A549 (cell line): Measurements from ENCODE around the gene AK8. TPM values are rescaled to one million over a fixed set of nuclear protein-coding genes. Genes with fewer than 3 reads are reported as not detected.

ENCODE experiments used
- ATAC-seq, 2 experiments: fragments of 200-7000 bp in 1 of 2; fragments of >200 bp in 1 of 2; cut with Nextera tagmentation in 1 of 2; cut with Tn5 transposase in 1 of 2; 3 replicates each; pipeline versions ENCODE4 v1.8.0 to v1.9.1; 2018 to 2020; ENCODE audit warnings: mild to moderate bottlenecking in 1 of 2, moderate library complexity in 1 of 2
- CTCF ChIA-PET: fragments of 300-600 bp; sonication (Branson Sonifier 250); formaldehyde crosslinking; extraction: SDS; loops from one replicate; lab custom pipeline; 2021; ENCODE audit warnings: antibody characterized with exemption, inconsistent platforms; lab: Yijun Ruan, JAX
- POLR2A ChIA-PET: fragments of 350-600 bp; formaldehyde crosslinking; extraction: SDS; loops from one replicate; lab custom pipeline; 2021; ENCODE audit warnings: antibody characterized with exemption, inconsistent platforms; lab: Yijun Ruan, JAX
- DNase-seq, 2 experiments: peaks; one replicate each; pipeline versions ENCODE4 v3.0.0 to v3.0.0-alpha.2; 2011 to 2016; ENCODE audit warnings: low read depth in 1 of 2, low spot score in 1 of 2
- FAIRE-seq: peaks from 2 replicates; lab custom pipeline; 2011; peaks lifted over from hg19 to GRCh38; lab: Jason Lieb, UNC
- H3K27ac ChIP-seq, 2 experiments: fragments of >200 bp; sonication (Bioruptor Twin); formaldehyde crosslinking; 3 replicates each; pipeline ENCODE4 v1.5.1; 2016 to 2017
- H3K4me1 ChIP-seq: fragments of >200 bp; sonication (Bioruptor Twin); formaldehyde crosslinking; 3 replicates; pipeline ENCODE4 v1.6.1; 2016
- H3K4me2 ChIP-seq: fragments of >200 bp; sonication (Bioruptor Twin); formaldehyde crosslinking; 3 replicates; pipeline ENCODE4 v1.6.1; 2016
- H3K4me3 ChIP-seq: fragments of >200 bp; sonication (Bioruptor Twin); formaldehyde crosslinking; 3 replicates; pipeline ENCODE4 v1.5.1; 2016
- H3K9me3 ChIP-seq: fragments of >200 bp; sonication (Bioruptor Twin); formaldehyde crosslinking; 3 replicates; pipeline ENCODE4 v1.6.1; 2016
- CBX2 ChIP-seq: fragments of 200-600 bp; sonication (generic); IDR thresholded peaks from 2 replicates; pipeline ENCODE4 v1.6.1; 2016; ENCODE audit warnings: low read depth, mild to moderate bottlenecking, borderline replicate concordance
- CBX8 ChIP-seq: fragments of 200-600 bp; sonication (generic); IDR thresholded peaks from 2 replicates; pipeline ENCODE4 v1.6.1; 2016
- CHD2 ChIP-seq: fragments of 150-350 bp; IDR thresholded peaks from 2 replicates; pipeline ENCODE4 v1.6.1; 2014; ENCODE audit warnings: low read length; ENCODE audit not compliant: partially characterized antibody
- CHD4 ChIP-seq: fragments of 200-600 bp; sonication (generic); IDR thresholded peaks from 2 replicates; pipeline ENCODE4 v1.6.1; 2016; ENCODE audit warnings: antibody characterized with exemption, mild to moderate bottlenecking, borderline replicate concordance
- FOXS1 ChIP-seq: fragments of 250-450 bp; sonication (Bioruptor Pico); IDR thresholded peaks from 2 replicates; pipeline ENCODE4 v1.5.0; 2020; ENCODE audit warnings: mild to moderate bottlenecking, moderate library complexity
- HDAC2 ChIP-seq: fragments of 200-600 bp; sonication (generic); IDR thresholded peaks from 2 replicates; pipeline ENCODE4 v1.6.1; 2016
- HOXB5 ChIP-seq: fragments of 250-450 bp; sonication (Bioruptor Pico); IDR thresholded peaks from 2 replicates; pipeline ENCODE4 v1.5.0; 2020; ENCODE audit warnings: mild to moderate bottlenecking, moderate library complexity
- JUNB ChIP-seq: fragments of >200 bp; sonication (Bioruptor Twin); formaldehyde crosslinking; IDR thresholded peaks from 2 replicates; pipeline ENCODE4 v1.6.1; 2016
- KDM1A ChIP-seq: fragments of 200-600 bp; sonication (generic); IDR thresholded peaks from 2 replicates; pipeline ENCODE4 v1.6.1; 2016; ENCODE audit warnings: low read depth, mild to moderate bottlenecking
- KDM5A ChIP-seq: fragments of 200-600 bp; sonication (generic); IDR thresholded peaks from 2 replicates; pipeline ENCODE4 v1.6.1; 2016; ENCODE audit warnings: antibody characterized with exemption, mild to moderate bottlenecking
- MAZ ChIP-seq: fragments of 150-350 bp; IDR thresholded peaks from 2 replicates; pipeline ENCODE4 v1.6.1; 2014; ENCODE audit warnings: antibody characterized with exemption, low read depth, low read length, borderline replicate concordance
- MYC ChIP-seq: IDR thresholded peaks from 2 replicates; pipeline ENCODE4 v1.6.1; 2012; ENCODE audit warnings: mild to moderate bottlenecking, inconsistent platforms, low read length, improper control_type of control experiment, borderline replicate concordance
- POLR2A ChIP-seq: IDR thresholded peaks from 2 replicates; pipeline ENCODE4 v1.6.1; 2012; ENCODE audit warnings: mild to moderate bottlenecking, low read length
- POLR2AphosphoS2 ChIP-seq: conservative IDR thresholded peaks from 2 replicates; pipeline ENCODE4 v1.6.1; 2012; ENCODE audit warnings: low read length, improper control_type of control experiment, inconsistent platforms
- RCOR1 ChIP-seq: fragments of 150-350 bp; IDR thresholded peaks from 2 replicates; pipeline ENCODE4 v1.6.1; 2014; ENCODE audit warnings: antibody characterized with exemption, low read length, low read depth
- SMC3 ChIP-seq: fragments of >200 bp; sonication (Bioruptor Twin); formaldehyde crosslinking; IDR thresholded peaks from 3 replicates; pipeline ENCODE4 v1.6.1; 2018; ENCODE audit warnings: inconsistent platforms
- SREBF2 ChIP-seq: fragments of 450-650 bp; IDR thresholded peaks from 2 replicates; pipeline ENCODE4 v1.6.1; 2014; ENCODE audit warnings: mild to moderate bottlenecking, moderate library complexity
- TFCP2L1 ChIP-seq: fragments of 250-450 bp; sonication (Bioruptor Pico); IDR thresholded peaks from 2 replicates; pipeline ENCODE4 v1.5.0; 2021; ENCODE audit warnings: mild to moderate bottlenecking
- ZFP36 ChIP-seq: fragments of 450-650 bp; IDR thresholded peaks from 2 replicates; pipeline ENCODE4 v1.6.1; 2014; ENCODE audit warnings: borderline replicate concordance; ENCODE audit not compliant: partially characterized antibody
- WGBS: methylation state at CpG from one replicate; pipeline ENCODE4 v1.1.6; 2017; ENCODE audit errors: missing lambda C conversion rate; 5-methylcytosine and 5-hydroxymethylcytosine counted together
- polyA plus RNA-seq, 4 experiments: library from polyadenylated mRNA; depleted of rRNA in 3 of 4; stranded (reverse); fragments of >200 nt; fragmentation: RNase III in 1 of 4; extraction: RNeasy Plus Mini Kit Qiagen cat#74134 plus additional on column Dnase treatment in 1 of 4; gene quantifications; 2 replicates in 3 of 4; 3 replicates in 1 of 4; pipeline ENCODE4 v1.2.3, GENCODE V29; 2011 to 2017
- TF ChIP-seq, protein P1 (sequence below): IDR thresholded peaks from 2 replicates; pipeline ENCODE4 v1.6.1; 2012
- TF ChIP-seq, protein P2 (sequence below): fragments of >200 bp; sonication (Bioruptor Twin); formaldehyde crosslinking; IDR thresholded peaks from 3 replicates; pipeline ENCODE4 v1.6.1; 2016
- TF ChIP-seq, protein P3 (sequence below): IDR thresholded peaks from 2 replicates; pipeline ENCODE4 v1.6.1; 2012; ENCODE audit warnings: low read depth, borderline replicate concordance

Gene AK8
- polyA plus RNA-seq, 2 of the 4 experiments (the other 2 are of a cell fraction): 0.61 to 0.63 TPM

DNA sequence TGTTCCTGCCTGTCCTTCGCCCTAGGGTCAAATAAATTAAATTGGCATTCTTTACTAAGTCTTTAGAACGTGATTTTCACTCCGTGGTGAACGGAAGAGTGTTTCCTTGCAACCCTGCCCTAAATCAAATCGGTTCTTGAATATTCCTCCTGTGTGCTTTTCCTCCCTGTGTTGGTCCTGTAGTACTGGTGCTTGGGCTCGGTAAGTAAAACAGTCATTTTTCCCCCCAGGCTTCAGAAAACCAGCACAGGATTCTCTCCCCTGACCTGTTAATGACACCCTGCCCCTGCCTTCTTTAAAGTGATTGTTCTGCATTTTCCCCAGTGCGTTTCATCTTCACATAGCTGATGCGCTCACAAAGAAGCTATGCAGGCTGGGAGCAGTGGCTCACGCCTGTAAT is 96.0 kb downstream of the AK8 start (continued):
- no peak for TF ChIP-seq CHD2
- no peak for TF ChIP-seq KDM1A
- no peak for TF ChIP-seq HOXB5 (CRISPR knock-in tag)
- TF ChIP-seq POLR2A: no peak

DNA sequence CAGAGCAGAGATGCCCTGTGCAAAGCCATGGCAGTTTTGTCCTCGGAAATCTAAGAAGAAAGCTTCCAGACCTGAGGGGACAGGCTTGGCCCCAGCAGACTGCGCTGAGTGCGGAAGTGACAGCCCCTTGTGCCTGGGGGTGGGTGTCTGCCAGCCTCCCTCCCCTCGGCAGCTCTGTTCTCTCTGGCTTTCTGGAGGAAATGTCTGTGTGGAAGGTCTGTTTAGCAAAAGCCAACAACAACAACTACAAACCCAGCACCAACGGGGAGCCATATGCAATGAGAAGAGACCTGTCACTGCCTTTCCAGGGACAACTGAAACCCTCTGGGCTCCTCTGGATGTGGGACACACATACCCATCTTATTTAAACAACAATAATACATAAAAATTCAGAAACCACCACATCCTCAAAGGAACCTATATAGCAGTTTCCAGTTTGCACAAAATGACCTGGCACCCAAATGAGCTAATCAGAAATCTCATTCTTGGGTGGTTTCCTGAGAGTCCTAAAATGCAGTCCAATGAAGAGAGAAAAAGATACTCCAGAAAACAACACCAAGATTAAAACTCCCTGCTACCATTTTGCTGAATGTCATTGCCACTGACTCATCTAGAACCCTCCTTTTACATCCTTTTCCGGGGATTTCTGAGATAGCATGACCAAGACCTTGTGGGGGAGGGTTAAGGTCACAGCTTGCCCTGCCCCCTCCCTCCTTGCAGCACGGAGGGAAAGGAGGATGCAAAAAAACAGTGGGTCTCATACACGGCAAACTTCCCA is 97.7 kb downstream of the AK8 start:
- Histone ChIP-seq H3K9me3 (no peaks in the 10 kb centered on the region; the same call in 2 of the 3 replicates), H3K4me3 (no peak overlapping the region), H3K4me1 (no peaks in the 10 kb centered on the region), H3K4me2 (no peak overlapping the region), H3K27ac (no peak overlapping the region)
- TF ChIP-seq SMC3 (no peak), JUNB (no peak), CHD2 (no peak), POLR2AphosphoS2 (no peak), FOXS1 (CRISPR knock-in tag) (no peak)
- ChIA-PET CTCF (interaction anchor here (1.1 to 1.4 kb wide), 4 partner anchors 9 to 273 kb away, joined by 3 to 4 read pairs (median 3); no protein-coding TSS in a partner anchor), POLR2A (no interaction called here)
- DNase-seq (no peak), FAIRE-seq (no peak), ATAC-seq (no peak)
- WGBS: 49% methylated on average over 8 of the region's 8 CpGs

DNA sequence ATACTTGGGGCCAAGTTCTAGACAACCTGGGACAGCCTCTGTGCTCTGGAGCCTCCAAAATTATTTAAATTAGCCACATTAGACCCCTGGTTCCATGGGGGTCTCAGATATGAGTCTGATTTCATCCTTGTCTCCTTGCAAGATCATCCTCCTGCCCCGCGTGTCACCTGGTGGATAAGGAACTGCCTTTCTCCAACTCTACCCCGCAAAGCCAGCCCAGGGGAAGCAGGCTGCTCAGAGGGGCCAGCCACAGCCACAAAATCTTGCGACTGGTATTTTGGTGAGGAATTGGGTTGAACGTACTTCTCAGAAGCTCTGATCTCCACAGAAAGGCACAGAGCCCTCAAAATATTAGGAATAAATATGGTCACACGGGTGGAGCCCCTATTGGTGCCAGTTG is 101.2 kb downstream of the AK8 start:
- Histone ChIP-seq H3K9me3 (no peaks in the 10 kb centered on the region; the same call in 2 of the 3 replicates), H3K4me2 (no peak overlapping the region), H3K4me1 (no peaks in the 10 kb centered on the region), H3K4me3 (no peak overlapping the region)
- ATAC-seq: no peak
- FAIRE-seq: no peak
- TF ChIP-seq HDAC2 (no peak), ZFP36 (no peak), CBX8 (no peak), CBX2 (no peak), KDM1A (no peak), FOXS1 (CRISPR knock-in tag) (no peak), SREBF2 (no peak), KDM5A (no peak), MYC (no peak), HOXB5 (CRISPR knock-in tag) (no peak), POLR2A (no peak), RCOR1 (no peak), CHD4 (no peak), TFCP2L1 (CRISPR knock-in tag) (no peak), MAZ (no peak)
- TF ChIP-seq, protein P1, sequence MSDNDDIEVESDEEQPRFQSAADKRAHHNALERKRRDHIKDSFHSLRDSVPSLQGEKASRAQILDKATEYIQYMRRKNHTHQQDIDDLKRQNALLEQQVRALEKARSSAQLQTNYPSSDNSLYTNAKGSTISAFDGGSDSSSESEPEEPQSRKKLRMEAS: no peak
- TF ChIP-seq, protein P2, sequence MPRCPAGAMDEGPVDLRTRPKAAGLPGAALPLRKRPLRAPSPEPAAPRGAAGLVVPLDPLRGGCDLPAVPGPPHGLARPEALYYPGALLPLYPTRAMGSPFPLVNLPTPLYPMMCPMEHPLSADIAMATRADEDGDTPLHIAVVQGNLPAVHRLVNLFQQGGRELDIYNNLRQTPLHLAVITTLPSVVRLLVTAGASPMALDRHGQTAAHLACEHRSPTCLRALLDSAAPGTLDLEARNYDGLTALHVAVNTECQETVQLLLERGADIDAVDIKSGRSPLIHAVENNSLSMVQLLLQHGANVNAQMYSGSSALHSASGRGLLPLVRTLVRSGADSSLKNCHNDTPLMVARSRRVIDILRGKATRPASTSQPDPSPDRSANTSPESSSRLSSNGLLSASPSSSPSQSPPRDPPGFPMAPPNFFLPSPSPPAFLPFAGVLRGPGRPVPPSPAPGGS: no peak
- TF ChIP-seq, protein P3, sequence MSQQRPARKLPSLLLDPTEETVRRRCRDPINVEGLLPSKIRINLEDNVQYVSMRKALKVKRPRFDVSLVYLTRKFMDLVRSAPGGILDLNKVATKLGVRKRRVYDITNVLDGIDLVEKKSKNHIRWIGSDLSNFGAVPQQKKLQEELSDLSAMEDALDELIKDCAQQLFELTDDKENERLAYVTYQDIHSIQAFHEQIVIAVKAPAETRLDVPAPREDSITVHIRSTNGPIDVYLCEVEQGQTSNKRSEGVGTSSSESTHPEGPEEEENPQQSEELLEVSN: no peak
- TF ChIP-seq, all 56 proteins: peak for 0
- WGBS: 75% methylated on average over 6 of the region's 6 CpGs
- ChIA-PET CTCF (interaction anchor here (1.8 to 1.9 kb wide), 2 partner anchors 8 to 10 kb away, joined by 5 to 7 read pairs; no protein-coding TSS in a partner anchor), POLR2A (no interaction called here)
- DNase-seq: no peak
- H3K27ac ChIP-seq: no peak overlapping the region
